ENCODE measurements around the gene RPAP3. TPM values are rescaled to one million over a fixed set of nuclear protein-coding genes. Genes with fewer than 3 reads are reported as not detected.
A peak's percentile ranks its signal among the peaks of the same experiment; 100 is the strongest.

RPAP3 gene
- total RNA-seq, 1 donor from 2014 or later = 19.9 TPM

DNA sequence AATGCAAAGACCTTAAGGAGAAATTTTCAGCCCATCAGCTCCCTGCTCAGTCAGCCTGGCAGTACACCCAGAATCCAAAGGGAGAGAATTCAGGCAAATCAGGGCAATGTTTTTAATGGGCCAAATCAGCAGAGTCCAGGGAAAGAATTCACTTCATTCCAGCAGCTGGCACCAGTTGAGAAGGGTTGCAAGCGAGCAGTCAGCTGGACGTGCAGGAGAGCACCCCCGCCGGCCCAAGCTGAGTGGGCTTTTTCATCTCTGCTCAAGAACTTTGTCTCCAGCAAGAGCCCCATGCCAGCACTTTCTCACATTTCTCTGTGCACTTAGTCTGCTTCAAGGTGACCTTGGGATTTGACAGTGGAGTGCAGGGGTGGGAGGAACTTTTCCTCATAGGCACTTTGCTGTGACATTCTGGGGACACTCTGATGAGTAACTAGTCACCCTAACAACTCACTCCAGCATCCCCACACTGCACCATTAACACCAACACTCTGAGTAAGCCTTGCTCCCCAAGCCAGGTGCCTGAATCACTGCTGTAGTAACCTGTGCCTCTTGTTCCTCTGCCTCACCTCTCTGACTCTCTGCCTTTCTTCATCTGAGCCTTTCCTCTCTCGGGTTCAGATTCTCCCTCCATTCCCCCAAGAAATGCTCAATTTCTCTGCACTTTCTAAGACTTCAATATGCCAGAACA, 17.3 kb upstream of the RPAP3 start:
- Histone ChIP-seq H3K27me3 (no peaks in the 10 kb centered on the region), H3K27ac (no peak overlapping the region), H3K36me3 (no peaks in the 10 kb centered on the region), H3K4me1 (peaks cover 4% of the 10 kb centered on the region), H3K9me3 (no peaks in the 10 kb centered on the region), H3K4me3 (no peak overlapping the region)
- DNase-seq (no peak), ATAC-seq (no peak)
- TF ChIP-seq, protein P1, sequence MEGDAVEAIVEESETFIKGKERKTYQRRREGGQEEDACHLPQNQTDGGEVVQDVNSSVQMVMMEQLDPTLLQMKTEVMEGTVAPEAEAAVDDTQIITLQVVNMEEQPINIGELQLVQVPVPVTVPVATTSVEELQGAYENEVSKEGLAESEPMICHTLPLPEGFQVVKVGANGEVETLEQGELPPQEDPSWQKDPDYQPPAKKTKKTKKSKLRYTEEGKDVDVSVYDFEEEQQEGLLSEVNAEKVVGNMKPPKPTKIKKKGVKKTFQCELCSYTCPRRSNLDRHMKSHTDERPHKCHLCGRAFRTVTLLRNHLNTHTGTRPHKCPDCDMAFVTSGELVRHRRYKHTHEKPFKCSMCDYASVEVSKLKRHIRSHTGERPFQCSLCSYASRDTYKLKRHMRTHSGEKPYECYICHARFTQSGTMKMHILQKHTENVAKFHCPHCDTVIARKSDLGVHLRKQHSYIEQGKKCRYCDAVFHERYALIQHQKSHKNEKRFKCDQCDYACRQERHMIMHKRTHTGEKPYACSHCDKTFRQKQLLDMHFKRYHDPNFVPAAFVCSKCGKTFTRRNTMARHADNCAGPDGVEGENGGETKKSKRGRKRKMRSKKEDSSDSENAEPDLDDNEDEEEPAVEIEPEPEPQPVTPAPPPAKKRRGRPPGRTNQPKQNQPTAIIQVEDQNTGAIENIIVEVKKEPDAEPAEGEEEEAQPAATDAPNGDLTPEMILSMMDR (IDR thresholded peaks at IDR 0.05) = no peak
- intact Hi-C loops (cut with DNase I) = no loop called here

GRCh38 chr12:47722136-47722834, 16.5 kb upstream of the RPAP3 start:
- TF ChIP-seq, protein P1 (IDR thresholded peaks at IDR 0.05) = no peak
- Histone ChIP-seq H3K4me3 (no peak overlapping the region), H3K27ac (no peak overlapping the region), H3K36me3 (no peaks in the 10 kb centered on the region), H3K27me3 (no peaks in the 10 kb centered on the region), H3K9me3 (no peaks in the 10 kb centered on the region), H3K4me1 (peaks cover 12% of the 10 kb centered on the region)
- ATAC-seq (no peak), DNase-seq (no peak)
- intact Hi-C loops (cut with DNase I) = no loop called here

- intact Hi-C loops (cut with DNase I) = no loop called here
- ATAC-seq = no peak
- no peaks in the 10 kb centered on the region for H3K27me3 ChIP-seq
- H3K4me3 ChIP-seq = no peak overlapping the region
- TF ChIP-seq, protein P1 (IDR thresholded peaks at IDR 0.05) = no peak
- DNase-seq = no peak
- no peak overlapping the region for H3K27ac ChIP-seq
- peaks cover 15% of the 10 kb centered on the region for H3K4me1 ChIP-seq
- no peaks in the 10 kb centered on the region for H3K36me3 ChIP-seq
- no peaks in the 10 kb centered on the region for H3K9me3 ChIP-seq
These were observed 15.7 kb upstream of the RPAP3 start for GRCh38 chr12:47721431-47721973.

- intact Hi-C loops (cut with DNase I) = loop anchor here (5.0 to 10.0 kb wide), 2 partner anchors 59 to 116 kb away; no protein-coding TSS in a partner anchor
- TF ChIP-seq, protein P1 (IDR thresholded peaks at IDR 0.05) = no peak
These were observed 12.7 kb upstream of the RPAP3 start for GRCh38 chr12:47718531-47718930.

GRCh38 chr12:47717443-47718193, 11.8 kb upstream of the RPAP3 start:
- no peak overlapping the region for H3K4me3 ChIP-seq

More at GRCh38 chr12:47718531-47718930, 12.7 kb upstream of the RPAP3 start:
- H3K4me1 ChIP-seq = peaks cover 31% of the 10 kb centered on the region
- H3K27me3 ChIP-seq = no peaks in the 10 kb centered on the region
- DNase-seq (no peak), ATAC-seq (no peak)
- peak overlapping the region; percentile 93 for H3K27ac ChIP-seq
- no peaks in the 10 kb centered on the region for H3K36me3 ChIP-seq
- H3K4me3 ChIP-seq = no peak overlapping the region
- no peaks in the 10 kb centered on the region for H3K9me3 ChIP-seq

More at GRCh38 chr12:47717443-47718193, 11.8 kb upstream of the RPAP3 start:
- TF ChIP-seq, protein P1 (IDR thresholded peaks at IDR 0.05) = peak; percentile 79
- intact Hi-C loops (cut with DNase I) = loop anchor here (5.0 to 10.0 kb wide), 2 partner anchors 60 to 117 kb away; no protein-coding TSS in a partner anchor
- Histone ChIP-seq H3K36me3 (no peaks in the 10 kb centered on the region), H3K9me3 (no peaks in the 10 kb centered on the region), H3K27me3 (no peaks in the 10 kb centered on the region), H3K4me1 (peaks cover 31% of the 10 kb centered on the region), H3K27ac (peak overlapping the region; percentile 93)
- peak; percentile 88 for DNase-seq
- ATAC-seq = peak; percentile 94

Data from upper lobe of right lung (tissue), 1 donor.